OCI-LY7 (cell line): ENCODE results near the gene AQP9. TPM values are rescaled to one million over a fixed set of nuclear protein-coding genes. Genes with fewer than 3 reads are reported as not detected.
"Not testable (repeated sequence)": the region's sequence is repeated elsewhere in the genome, so short reads cannot be mapped to it uniquely, and the experiment has no call there.

Source experiments
- BruUV-seq: library from RNA; stranded (reverse); fragments of 400-500 nt; replicated peaks from 2 replicates; lab custom pipeline; 2021; lab: Mats Ljungman, UMichigan
- CTCF ChIA-PET: fragments of 300-600 bp; sonication (Branson Sonifier 250); formaldehyde crosslinking; loops from one replicate; lab custom pipeline; 2022; ENCODE audit warnings: antibody characterized with exemption; ENCODE audit not compliant: unreplicated experiment; lab: Charles Lee
- POLR2A ChIA-PET: fragments of 300-600 bp; sonication (Branson Sonifier 250); formaldehyde crosslinking; loops from one replicate; lab custom pipeline; 2022; ENCODE audit warnings: antibody characterized with exemption; lab: Charles Lee
- DNase-seq: peaks from one replicate; pipeline ENCODE4 v3.0.0-alpha.2; 2015; ENCODE audit warnings: low spot score
- H2AFZ ChIP-seq: fragments of 200-600 bp; sonication (generic), shearing (Covaris generic); 2 replicates; pipeline ENCODE4 v1.6.1; 2014; ENCODE audit warnings: mild to moderate bottlenecking, antibody characterized with exemption, low read length, moderate library complexity
- H3K27ac ChIP-seq: fragments of 200-600 bp; sonication (generic); 2 replicates; pipeline ENCODE4 v1.5.1; 2014; ENCODE audit warnings: mixed run types, low read depth, mild to moderate bottlenecking, moderate library complexity, low read length, inconsistent platforms; ENCODE audit not compliant: poor library complexity, severe bottlenecking
- H3K36me3 ChIP-seq: fragments of 200-600 bp; sonication (generic); 2 replicates; pipeline ENCODE4 v1.6.1; 2014; ENCODE audit warnings: mild to moderate bottlenecking, antibody characterized with exemption, low read length, moderate library complexity, mixed read lengths; ENCODE audit not compliant: insufficient read depth
- H3K4me1 ChIP-seq: fragments of 200-600 bp; sonication (generic); 2 replicates; pipeline ENCODE4 v1.5.1; 2014; ENCODE audit warnings: mild to moderate bottlenecking, low read length; ENCODE audit not compliant: insufficient read depth, poor library complexity, severe bottlenecking
- H3K4me2 ChIP-seq: fragments of 200-600 bp; sonication (generic); 2 replicates; pipeline ENCODE4 v1.6.1; 2014; ENCODE audit warnings: mild to moderate bottlenecking, low read length
- H3K4me3 ChIP-seq: fragments of 200-600 bp; sonication (generic); 2 replicates; pipeline ENCODE4 v1.5.1; 2014; ENCODE audit warnings: mild to moderate bottlenecking, low read depth, low read length; ENCODE audit not compliant: poor library complexity, severe bottlenecking
- H3K79me2 ChIP-seq: fragments of 200-600 bp; sonication (generic); 2 replicates; pipeline ENCODE4 v1.6.1; 2016; ENCODE audit warnings: low read depth, mild to moderate bottlenecking, low read length, moderate library complexity, mixed read lengths; ENCODE audit not compliant: insufficient read depth
- H3K9me2 ChIP-seq: fragments of 200-600 bp; sonication (generic); 2 replicates; pipeline ENCODE4 v1.6.1; 2016; ENCODE audit warnings: mild to moderate bottlenecking, low read length, mixed read lengths; ENCODE audit not compliant: insufficient read depth
- H3K9me3 ChIP-seq: fragments of 200-600 bp; sonication (generic); 2 replicates; pipeline ENCODE4 v1.6.1; 2014; ENCODE audit warnings: mild to moderate bottlenecking, mixed run types, low read length, mixed read lengths
- H4K20me1 ChIP-seq: fragments of 200-600 bp; sonication (generic); 2 replicates; pipeline ENCODE4 v1.6.1; 2014; ENCODE audit warnings: mild to moderate bottlenecking, antibody characterized with exemption, low read length, moderate library complexity, mixed read lengths; ENCODE audit not compliant: insufficient read depth
- EZH2phosphoT487 ChIP-seq: fragments of 200-600 bp; sonication (generic); IDR thresholded peaks from 2 replicates; pipeline ENCODE4 v1.6.1; 2018; ENCODE audit warnings: low read depth, borderline replicate concordance, mild to moderate bottlenecking, mixed run types, antibody characterized with exemption, low read length, moderate library complexity, mixed read lengths
- intact Hi-C: fragments of 100-400 bp; cut with micrococcal nuclease; formaldehyde crosslinking; loops from one replicate; pipeline ENCODE4 v1.10.0; 2022; ENCODE audit not compliant: unreplicated experiment
- total RNA-seq, 2 experiments: library from RNA; depleted of rRNA in 1 of 2; stranded (reverse); fragments of >200 nt in 1 of 2; shearing (Covaris generic) in 1 of 2; gene quantifications; 2 replicates each; pipeline ENCODE4 v1.2.3, GENCODE V29; 2014 to 2022
- TF ChIP-seq, protein P1 (sequence below): fragments of 200-600 bp; sonication (generic); conservative IDR thresholded peaks from 2 replicates; pipeline ENCODE4 v1.5.1; 2014; ENCODE audit warnings: mild to moderate bottlenecking, antibody characterized with exemption, low read length, moderate library complexity, mixed read lengths

The AQP9 gene
- total RNA-seq, 2 experiments from 2014 or later: not detected

DNA sequence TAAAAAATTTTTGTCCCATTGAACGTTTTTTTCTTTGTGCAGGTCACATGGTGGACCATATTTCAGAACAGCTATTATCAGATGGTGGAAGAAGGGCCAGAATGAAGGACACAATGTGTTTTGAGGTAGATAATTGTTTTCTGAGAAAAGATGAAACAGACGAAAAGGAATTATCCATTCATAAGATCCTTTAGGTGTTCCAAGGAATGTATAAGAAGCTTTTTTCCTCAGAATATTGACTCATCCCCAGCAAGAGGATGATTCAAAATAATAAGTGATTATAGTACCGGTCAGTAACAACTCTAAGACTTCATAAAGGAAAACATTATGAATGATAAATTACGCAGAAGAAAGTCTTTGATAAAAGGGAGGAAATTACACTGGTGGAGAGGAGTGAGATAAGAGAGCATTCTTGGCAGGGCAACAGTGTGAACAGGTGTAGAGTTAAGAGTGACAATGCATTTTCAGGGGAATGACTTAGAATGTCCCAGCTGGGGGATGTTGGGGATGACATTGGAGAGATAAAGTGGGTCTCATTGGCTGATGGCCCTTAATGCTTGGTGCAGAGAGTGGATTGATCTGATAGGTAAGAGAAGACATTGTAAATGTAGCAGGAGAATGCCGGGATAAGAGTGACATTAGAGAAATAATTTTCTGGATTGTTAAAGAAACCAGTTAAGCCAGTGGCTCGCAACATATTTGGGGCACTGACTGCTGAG lies 27.0 kb upstream of the AQP9 start:
- Histone ChIP-seq H3K4me1 (no peaks in the 10 kb centered on the region), H3K4me2 (no peak overlapping the region), H3K9me3 (no peaks in the 10 kb centered on the region), H3K79me2 (no peaks in the 10 kb centered on the region), H3K4me3 (no peak overlapping the region), H3K9me2 (no peaks in the 10 kb centered on the region; the same call in 1 of the 2 replicates), H3K36me3 (no peaks in the 10 kb centered on the region), H2AFZ (no peak overlapping the region), H3K27ac (no peak overlapping the region), H4K20me1 (no peaks in the 10 kb centered on the region)
- intact Hi-C loops: no loop called here
- POLR2A ChIA-PET: interaction anchor here (1.3 kb wide), 1 partner anchor 67 kb away, joined by 3 read pairs; no protein-coding TSS in a partner anchor
- TF ChIP-seq, protein P1, sequence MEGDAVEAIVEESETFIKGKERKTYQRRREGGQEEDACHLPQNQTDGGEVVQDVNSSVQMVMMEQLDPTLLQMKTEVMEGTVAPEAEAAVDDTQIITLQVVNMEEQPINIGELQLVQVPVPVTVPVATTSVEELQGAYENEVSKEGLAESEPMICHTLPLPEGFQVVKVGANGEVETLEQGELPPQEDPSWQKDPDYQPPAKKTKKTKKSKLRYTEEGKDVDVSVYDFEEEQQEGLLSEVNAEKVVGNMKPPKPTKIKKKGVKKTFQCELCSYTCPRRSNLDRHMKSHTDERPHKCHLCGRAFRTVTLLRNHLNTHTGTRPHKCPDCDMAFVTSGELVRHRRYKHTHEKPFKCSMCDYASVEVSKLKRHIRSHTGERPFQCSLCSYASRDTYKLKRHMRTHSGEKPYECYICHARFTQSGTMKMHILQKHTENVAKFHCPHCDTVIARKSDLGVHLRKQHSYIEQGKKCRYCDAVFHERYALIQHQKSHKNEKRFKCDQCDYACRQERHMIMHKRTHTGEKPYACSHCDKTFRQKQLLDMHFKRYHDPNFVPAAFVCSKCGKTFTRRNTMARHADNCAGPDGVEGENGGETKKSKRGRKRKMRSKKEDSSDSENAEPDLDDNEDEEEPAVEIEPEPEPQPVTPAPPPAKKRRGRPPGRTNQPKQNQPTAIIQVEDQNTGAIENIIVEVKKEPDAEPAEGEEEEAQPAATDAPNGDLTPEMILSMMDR: no peak
- TF ChIP-seq EZH2phosphoT487: no peak
- no peak for DNase-seq
- no TSS peak for BruUV-seq
- CTCF ChIA-PET: no interaction called here

DNA sequence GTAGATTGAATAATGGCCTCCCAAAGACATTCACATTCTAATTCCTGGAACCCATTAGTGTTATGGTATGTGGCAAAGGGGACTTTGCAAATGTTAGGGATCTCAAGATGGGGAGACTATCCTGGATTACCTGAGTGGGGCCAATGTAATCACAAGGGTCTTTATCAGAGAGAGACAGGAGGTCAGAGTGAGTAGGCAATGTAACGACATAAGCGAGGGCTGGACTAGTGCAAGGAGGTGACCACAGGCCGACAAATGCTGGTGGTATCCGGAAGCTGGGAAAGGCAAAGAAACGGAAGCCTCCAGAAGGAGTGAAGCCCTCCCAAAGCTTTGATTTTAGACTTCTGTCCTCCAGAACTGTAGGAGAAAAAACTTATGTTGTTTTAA lies 26.5 kb upstream of the AQP9 start:
- Histone ChIP-seq H3K9me2 (no peaks in the 10 kb centered on the region; the same call in 1 of the 2 replicates), H3K36me3 (no peaks in the 10 kb centered on the region), H3K79me2 (no peaks in the 10 kb centered on the region), H3K4me2 (no peak overlapping the region), H3K27ac (no peak overlapping the region), H2AFZ (no peak overlapping the region), H4K20me1 (no peaks in the 10 kb centered on the region), H3K9me3 (no peaks in the 10 kb centered on the region), H3K4me3 (no peak overlapping the region), H3K4me1 (no peaks in the 10 kb centered on the region)
- ChIA-PET CTCF (no interaction called here), POLR2A (no interaction called here)
- no TSS peak for BruUV-seq
- DNase-seq: no peak
- intact Hi-C loops: no loop called here
- no peak for TF ChIP-seq EZH2phosphoT487
- TF ChIP-seq, protein P1: no peak

DNA sequence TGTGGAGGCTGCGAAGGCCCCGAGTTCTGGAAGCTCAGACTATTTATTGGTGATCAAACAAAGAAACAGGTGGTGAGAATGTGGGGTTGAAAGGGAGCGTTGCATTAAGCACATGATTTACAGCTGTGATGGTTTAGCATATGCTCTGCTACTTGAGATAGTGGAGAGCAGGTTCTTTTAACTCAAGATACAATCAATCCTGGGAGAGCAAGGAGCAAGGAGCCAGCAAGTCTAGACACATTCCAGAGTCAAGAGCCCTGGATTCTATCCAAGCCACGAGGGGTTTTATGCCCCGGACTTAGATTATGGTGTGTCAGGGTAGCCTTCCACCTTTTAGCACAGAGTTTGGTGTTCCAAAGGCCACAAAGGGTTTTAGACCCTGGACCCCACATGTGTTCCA lies 24.8 kb upstream of the AQP9 start:
- H3K4me2 ChIP-seq, CTCF ChIA-PET, DNase-seq, H2AFZ ChIP-seq, BruUV-seq, H3K36me3 ChIP-seq, H3K9me3 ChIP-seq, H3K4me3 ChIP-seq, H3K4me1 ChIP-seq, intact Hi-C loops, H3K9me2 ChIP-seq, H3K79me2 ChIP-seq, H3K27ac ChIP-seq, H4K20me1 ChIP-seq: not testable (repeated sequence)
- POLR2A ChIA-PET: interaction anchor here (0.6 kb wide), 1 partner anchor 1516 kb away, joined by 5 read pairs; no protein-coding TSS in a partner anchor
